ENCODE data around the gene ALDH1L1.

DNA sequence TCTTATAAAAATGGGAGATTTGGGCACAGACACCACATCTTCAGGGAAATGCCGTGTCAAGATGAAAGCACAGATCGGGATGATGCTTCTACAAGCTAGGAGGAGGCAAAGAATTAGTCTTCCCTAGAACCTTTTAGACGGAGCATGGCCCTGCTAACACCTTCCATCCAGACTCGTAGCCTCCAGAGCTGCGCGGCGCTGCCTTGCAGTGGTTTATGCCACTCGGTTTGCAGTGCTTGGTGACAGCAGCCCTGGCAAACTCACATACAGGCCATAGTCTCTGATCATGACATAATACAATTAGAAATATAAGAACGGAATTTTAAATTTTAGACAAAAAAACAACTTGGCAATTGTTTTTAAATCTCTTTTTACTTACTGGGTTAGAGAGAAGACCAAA is 59.3 kb downstream of the ALDH1L1 start:
- TF ChIP-seq RAD21 (IDR thresholded peaks at IDR 0.05 in 1 of 2, conservative IDR thresholded peaks at IDR 0.05 in 1 of 2; ENCODE audit: low read depth in 2 of 2, low read length in 2 of 2) (no peak), EP300 (IDR thresholded peaks at IDR 0.05; ENCODE audit: borderline replicate concordance in 1 of 2, low read depth in 2 of 2, low read length in 2 of 2) (no peak), PHF8 (conservative IDR thresholded peaks at IDR 0.05; ENCODE audit: low read depth, low read length) (no peak), TBP (IDR thresholded peaks at IDR 0.05; ENCODE audit: low read depth, low read length) (no peak), SP1 (IDR thresholded peaks at IDR 0.05; ENCODE audit: low read depth, low read length) (no peak)
- TF ChIP-seq, protein P1, sequence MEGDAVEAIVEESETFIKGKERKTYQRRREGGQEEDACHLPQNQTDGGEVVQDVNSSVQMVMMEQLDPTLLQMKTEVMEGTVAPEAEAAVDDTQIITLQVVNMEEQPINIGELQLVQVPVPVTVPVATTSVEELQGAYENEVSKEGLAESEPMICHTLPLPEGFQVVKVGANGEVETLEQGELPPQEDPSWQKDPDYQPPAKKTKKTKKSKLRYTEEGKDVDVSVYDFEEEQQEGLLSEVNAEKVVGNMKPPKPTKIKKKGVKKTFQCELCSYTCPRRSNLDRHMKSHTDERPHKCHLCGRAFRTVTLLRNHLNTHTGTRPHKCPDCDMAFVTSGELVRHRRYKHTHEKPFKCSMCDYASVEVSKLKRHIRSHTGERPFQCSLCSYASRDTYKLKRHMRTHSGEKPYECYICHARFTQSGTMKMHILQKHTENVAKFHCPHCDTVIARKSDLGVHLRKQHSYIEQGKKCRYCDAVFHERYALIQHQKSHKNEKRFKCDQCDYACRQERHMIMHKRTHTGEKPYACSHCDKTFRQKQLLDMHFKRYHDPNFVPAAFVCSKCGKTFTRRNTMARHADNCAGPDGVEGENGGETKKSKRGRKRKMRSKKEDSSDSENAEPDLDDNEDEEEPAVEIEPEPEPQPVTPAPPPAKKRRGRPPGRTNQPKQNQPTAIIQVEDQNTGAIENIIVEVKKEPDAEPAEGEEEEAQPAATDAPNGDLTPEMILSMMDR (IDR thresholded peaks at IDR 0.05; ENCODE audit: control extremely low read depth in 1 of 3, insufficient read depth in 1 of 3, low read depth in 1 of 3, low read length in 3 of 3), result no peak
